Colonic mucosa (tissue), 4 donors: ENCODE data around the gene ALS2CL. TPM values are rescaled to one million over a fixed set of nuclear protein-coding genes. Genes with fewer than 3 reads are reported as not detected.

Experiments
- DNase-seq: peaks from one replicate; pipeline ENCODE4 v3.0.0-alpha.2; 2020
- H3K27ac ChIP-seq: fragments of 200-600 bp; one replicate; pipeline ENCODE4 v1.8.0; 2021
- H3K27me3 ChIP-seq: fragments of 200-600 bp; one replicate; pipeline ENCODE4 v1.8.0; 2021
- H3K36me3 ChIP-seq: fragments of 200-600 bp; one replicate; pipeline ENCODE4 v1.8.0; 2021
- H3K4me1 ChIP-seq: fragments of 200-600 bp; one replicate; pipeline ENCODE4 v1.8.0; 2021; ENCODE audit warnings: mild to moderate bottlenecking
- H3K4me3 ChIP-seq: fragments of 200-600 bp; one replicate; pipeline ENCODE4 v1.8.0; 2021
- H3K9ac ChIP-seq, 2 donors: one replicate each; pipeline ENCODE4 v1.7.0; 2013; ENCODE audit warnings: control low read depth in 2 of 2, low read depth in 2 of 2, low read length in 2 of 2
- H3K9me3 ChIP-seq: fragments of 200-600 bp; one replicate; pipeline ENCODE4 v1.8.0; 2021
- CTCF ChIP-seq: fragments of 200-600 bp; IDR thresholded peaks from one replicate; pipeline ENCODE4 v1.8.0; 2022; ENCODE audit warnings: antibody characterized with exemption, mild to moderate bottlenecking
- intact Hi-C: fragments of 100-400 bp; cut with DNase I; formaldehyde crosslinking; loops from one replicate; pipeline ENCODE4 v1.14.1; 2022
- total RNA-seq, 2 donors: library from RNA; stranded (reverse); fragmentation: NEBNext Ultra II Directional in 1 of 2; extraction: Animal tissue kit (Norgen Biotek cat#: 25700) in 1 of 2; gene quantifications; one replicate each; pipeline ENCODE4 v1.2.1, GENCODE V29; 2021
- donor health status: healthy.
- donor health status: DM: no; HTN: no; CAD: no.
- donor health status: DM: no; HTN: no; CAD: no.

Gene ALS2CL
- total RNA-seq, 2 donors from 2014 or later: 21.8 to 40.3 TPM

DNA sequence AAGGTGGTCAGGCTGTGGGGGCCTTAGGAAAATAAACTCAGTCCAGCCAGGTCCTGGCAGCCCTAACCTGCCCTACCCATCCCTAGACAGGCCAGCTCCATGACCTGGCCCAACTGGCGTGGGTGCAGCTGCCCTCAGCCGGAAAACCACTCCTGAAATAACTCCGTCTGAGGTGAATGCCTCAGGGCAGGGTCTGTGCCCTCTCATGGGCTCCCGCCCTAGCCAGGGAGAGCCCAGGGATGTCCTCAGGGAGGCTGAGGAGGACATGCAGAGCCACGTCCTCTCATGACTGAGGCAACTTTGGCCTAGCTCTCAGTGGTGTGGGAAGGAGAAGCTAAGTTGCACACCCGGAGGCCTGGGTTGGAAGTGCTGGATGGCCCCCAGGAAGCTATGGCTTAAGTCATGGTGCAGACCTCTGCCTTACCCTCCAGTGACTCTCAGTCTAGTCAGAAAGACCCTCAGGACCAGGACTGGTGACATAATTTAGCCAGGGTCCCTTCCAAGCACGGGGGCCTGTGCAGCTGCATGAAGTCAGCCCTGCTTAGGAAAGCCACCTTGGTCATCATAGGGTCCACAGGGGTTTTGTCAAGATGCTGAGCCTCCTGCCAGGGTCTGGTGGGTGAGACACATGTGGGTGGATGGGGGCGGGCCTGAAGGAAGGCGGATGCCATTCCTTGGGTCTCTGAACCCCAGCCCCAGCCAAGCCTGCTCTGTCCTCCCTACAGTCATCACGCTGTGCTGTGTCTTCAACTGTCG, 15.1 kb upstream of the ALS2CL start:
- no peak for DNase-seq
- H3K4me3 ChIP-seq: no peak overlapping the region
- TF ChIP-seq CTCF: no peak
- H3K4me1 ChIP-seq: no peaks in the 10 kb centered on the region
- H3K9ac ChIP-seq: no peak overlapping the region
- no peaks in the 10 kb centered on the region for H3K27me3 ChIP-seq
- H3K36me3 ChIP-seq: no peaks in the 10 kb centered on the region
- no peaks in the 10 kb centered on the region for H3K9me3 ChIP-seq
- intact Hi-C loops: loop anchor here (5.0 to 10.0 kb wide), 2 partner anchors 289 to 616 kb away; no protein-coding TSS in a partner anchor
- no peak overlapping the region for H3K27ac ChIP-seq

DNA sequence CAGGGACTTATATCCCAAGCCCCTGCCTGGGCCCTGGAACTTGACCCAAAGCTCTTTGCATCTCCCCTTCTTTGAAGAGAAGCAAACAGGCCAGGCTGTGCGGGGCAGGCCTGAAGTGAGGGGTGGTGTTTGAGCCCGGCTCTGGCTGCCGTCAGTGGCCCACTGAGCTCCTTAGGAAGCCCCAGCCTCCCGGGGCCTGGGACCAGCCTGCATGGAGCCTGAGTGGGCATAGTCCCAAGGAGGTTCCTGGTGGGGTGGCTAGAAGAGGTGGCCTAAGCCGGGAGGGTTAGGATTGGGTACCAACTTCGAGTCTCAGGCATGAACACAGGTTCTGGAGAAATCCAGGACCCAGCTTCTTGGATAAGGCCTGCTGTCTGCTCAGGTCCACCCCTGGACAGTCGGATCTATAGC, 14.1 kb upstream of the ALS2CL start:
- no peaks in the 10 kb centered on the region for H3K36me3 ChIP-seq
- no peaks in the 10 kb centered on the region for H3K27me3 ChIP-seq
- no peak overlapping the region for H3K4me3 ChIP-seq
- TF ChIP-seq CTCF: no peak
- H3K27ac ChIP-seq: no peak overlapping the region
- DNase-seq: no peak
- no peaks in the 10 kb centered on the region for H3K9me3 ChIP-seq
- H3K9ac ChIP-seq: no peak overlapping the region
- H3K4me1 ChIP-seq: no peaks in the 10 kb centered on the region
- intact Hi-C loops: loop anchor here (5.0 to 10.0 kb wide), 2 partner anchors 290 to 617 kb away; no protein-coding TSS in a partner anchor

GRCh38 chr3:46706771-46707582, 13.5 kb upstream of the ALS2CL start:
- Histone ChIP-seq H3K36me3 (no peaks in the 10 kb centered on the region), H3K27ac (no peak overlapping the region), H3K27me3 (no peaks in the 10 kb centered on the region), H3K9ac (no peak overlapping the region), H3K4me3 (no peak overlapping the region), H3K9me3 (no peaks in the 10 kb centered on the region), H3K4me1 (no peaks in the 10 kb centered on the region)
- no peak for DNase-seq
- TF ChIP-seq CTCF: no peak
- intact Hi-C loops: loop anchor here (5.0 to 10.0 kb wide), 2 partner anchors 290 to 618 kb away; no protein-coding TSS in a partner anchor

DNA sequence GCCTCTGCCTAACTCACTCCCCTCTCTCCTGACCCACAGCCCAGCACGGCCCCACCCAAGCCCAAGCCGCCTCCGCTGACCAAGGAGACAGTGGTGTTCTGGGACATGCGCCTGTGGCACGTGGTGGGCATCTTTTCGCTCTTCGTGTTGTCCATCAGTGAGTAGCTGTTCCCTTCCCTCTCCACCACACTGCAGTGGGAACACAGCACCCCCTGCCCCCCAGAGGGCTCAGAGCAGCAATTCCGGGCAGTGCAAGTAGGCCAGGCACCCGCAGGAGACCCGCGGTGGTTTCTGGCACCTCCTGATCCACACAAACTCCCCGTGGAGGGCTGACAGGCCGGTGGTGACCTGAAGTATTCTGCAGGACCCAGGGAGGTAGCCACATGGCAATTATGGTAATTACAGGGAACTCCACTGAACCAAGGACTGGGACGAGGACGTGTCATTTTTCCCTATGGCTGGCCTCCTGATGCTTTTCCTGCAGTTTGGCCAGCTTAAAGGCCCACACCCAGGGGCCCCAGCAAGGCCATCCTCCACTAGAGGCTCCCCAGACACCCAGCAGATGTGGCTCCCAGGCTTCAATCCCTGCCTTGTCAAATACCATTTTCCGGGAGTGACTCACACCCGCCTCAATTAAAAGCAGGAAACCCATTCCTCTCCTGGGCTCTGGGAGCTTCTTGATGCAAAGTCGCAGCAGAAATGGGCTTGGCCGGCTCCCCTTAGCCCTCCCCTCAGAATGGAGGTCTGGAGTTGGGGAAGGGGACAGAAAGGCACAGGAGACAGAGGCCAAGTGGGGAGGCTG, 12.5 kb upstream of the ALS2CL start:
- DNase-seq: peak; percentile 51
- no peaks in the 10 kb centered on the region for H3K9me3 ChIP-seq

More for the DNA sequence above, 12.5 kb upstream of the ALS2CL start:
- Histone ChIP-seq H3K4me1 (no peaks in the 10 kb centered on the region), H3K36me3 (no peaks in the 10 kb centered on the region), H3K9ac (no peak overlapping the region), H3K4me3 (no peak overlapping the region), H3K27ac (no peak overlapping the region), H3K27me3 (peaks cover 10% of the 10 kb centered on the region)
- intact Hi-C loops: loop anchor here (2.0 to 10.0 kb wide), 3 partner anchors 189 to 619 kb away; no protein-coding TSS in a partner anchor
- TF ChIP-seq CTCF: no peak
